Neural cell (in vitro differentiated cells): ENCODE results near the gene ATL2.

Experiments
- CTCF ChIP-seq: fragments of 450-650 bp; IDR thresholded peaks from 2 replicates; pipeline ENCODE4 v1.5.1; 2014; ENCODE audit warnings: antibody characterized with exemption, mild to moderate bottlenecking, moderate library complexity; ENCODE audit not compliant: poor library complexity, severe bottlenecking
- EP300 ChIP-seq: fragments of 450-650 bp; conservative IDR thresholded peaks from 2 replicates; pipeline ENCODE4 v1.6.1; 2014; ENCODE audit warnings: antibody characterized with exemption, mild to moderate bottlenecking, moderate library complexity; ENCODE audit not compliant: poor library complexity, severe bottlenecking

- TF ChIP-seq EP300: no peak
- TF ChIP-seq CTCF: no peak
Observed at GRCh38 chr2:38370664-38371063, 6.4 kb downstream of the ATL2 start.
